T-helper 2 cell treated with Interferon-gamma antibody and Interleukin-4, amounts not matched to agents 100 ng/mL and 5 ng/mL, for 36 hours (primary cell): ENCODE results near the gene MMP24OS. TPM values are rescaled to one million over a fixed set of nuclear protein-coding genes. Genes with fewer than 3 reads are reported as not detected.
"Not testable (repeated sequence)": the region's sequence is repeated elsewhere in the genome, so short reads cannot be mapped to it uniquely, and the experiment has no call there.

ENCODE experiments used
- intact Hi-C: fragments of 100-400 bp; cut with micrococcal nuclease; formaldehyde crosslinking; loops from one replicate; pipeline ENCODE4 v1.15.1; 2023
- total RNA-seq: library from RNA; stranded (reverse); gene quantifications from 2 replicates; pipeline ENCODE4 v1.2.3, GENCODE V29; 2022

MMP24OS gene
- total RNA-seq: 25.2 and 29.4 TPM in 2 replicates

- intact Hi-C loops: loop anchor here (2.0 to 5.0 kb wide), 3 partner anchors 131 to 185 kb away; partner anchors contain the start of genes EDEM2, TRPC4AP and UQCC1
Measured at GRCh38 chr20:35277531-35278395, at the start of gene MMP24OS. TSS of gene MMP24OS (minus strand) at chr20:35278122. CDS start at chr20:35277929, 193 bp downstream.

- intact Hi-C loops: no loop called here
Measured at GRCh38 chr20:35327074-35327976, 49.4 kb upstream of the MMP24OS start.

GRCh38 chr20:35326740-35327073, 48.8 kb upstream of the MMP24OS start:
- intact Hi-C loops: no loop called here

DNA sequence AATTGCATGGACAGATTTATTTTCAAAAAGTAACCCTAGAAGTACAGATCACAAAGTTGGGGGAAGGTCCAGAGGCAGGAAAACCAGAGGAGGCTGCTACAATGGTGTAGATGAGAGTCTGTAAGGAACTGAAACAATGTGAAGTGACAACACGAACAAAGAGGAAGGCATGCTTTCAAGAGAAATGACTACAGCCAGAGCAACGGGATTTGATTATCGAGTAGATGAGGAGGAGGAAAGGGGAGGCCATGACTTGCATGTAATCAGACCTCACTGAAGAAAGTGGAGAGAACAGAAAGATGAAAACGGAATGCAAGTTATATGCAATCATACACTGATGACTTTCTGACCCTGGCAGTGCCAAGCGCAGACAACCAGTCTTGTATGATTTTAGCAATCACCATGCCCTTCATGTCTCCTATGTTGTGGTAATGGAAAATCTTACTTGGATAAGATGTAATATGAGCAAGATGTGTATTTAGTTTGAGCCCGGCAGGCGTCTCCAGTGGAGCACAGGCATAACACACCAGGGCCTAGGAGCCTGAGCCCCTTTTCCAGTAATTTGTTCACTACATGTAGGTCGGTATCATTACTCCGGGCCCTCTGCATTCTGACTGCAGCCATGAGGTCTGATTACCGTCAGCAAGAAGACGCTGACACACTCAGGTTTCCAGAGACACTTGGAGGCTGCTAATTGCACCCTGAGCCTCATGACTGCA, 48.3 kb upstream of the MMP24OS start:
- intact Hi-C loops: no loop called here

- intact Hi-C loops: no loop called here
Measured at GRCh38 chr20:35325401-35325800, 47.5 kb upstream of the MMP24OS start.

- intact Hi-C loops: no loop called here
Measured at GRCh38 chr20:35320396-35321126, 42.6 kb upstream of the MMP24OS start.

GRCh38 chr20:35319871-35320197, 41.9 kb upstream of the MMP24OS start:
- intact Hi-C loops: no loop called here

- intact Hi-C loops: no loop called here
Measured at GRCh38 chr20:35319192-35319870, 41.4 kb upstream of the MMP24OS start.

DNA sequence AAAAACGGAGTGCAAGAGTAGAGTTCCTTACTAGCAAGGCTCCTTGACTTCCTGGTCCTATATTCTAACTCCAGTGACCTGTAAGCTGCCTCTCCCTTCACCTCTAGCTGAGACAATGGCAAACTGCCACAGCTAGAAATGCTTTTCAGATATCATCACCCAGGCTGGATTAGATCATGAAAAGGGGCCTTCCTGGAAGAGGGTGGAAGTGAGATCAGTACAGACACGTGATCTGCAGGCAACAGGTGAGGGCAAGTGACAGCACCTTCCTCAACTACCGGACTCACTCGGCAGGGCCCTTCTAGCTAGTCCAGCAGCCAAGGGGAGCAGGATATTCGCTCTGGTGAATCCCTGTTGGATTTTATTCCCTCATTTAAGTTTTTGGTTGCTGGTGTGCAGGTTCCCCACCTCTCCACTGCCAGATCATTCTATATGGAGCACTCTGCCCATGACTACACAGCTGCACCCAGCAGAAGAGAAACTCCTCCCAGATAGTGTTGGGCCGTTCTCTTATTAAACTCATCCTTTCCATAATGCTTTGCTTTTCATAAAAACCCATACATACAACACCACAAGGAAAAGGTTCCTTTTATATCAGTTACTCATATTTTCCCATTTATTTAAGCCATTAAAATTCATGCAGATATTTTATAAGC, 40.7 kb upstream of the MMP24OS start:
- intact Hi-C loops: no loop called here

DNA sequence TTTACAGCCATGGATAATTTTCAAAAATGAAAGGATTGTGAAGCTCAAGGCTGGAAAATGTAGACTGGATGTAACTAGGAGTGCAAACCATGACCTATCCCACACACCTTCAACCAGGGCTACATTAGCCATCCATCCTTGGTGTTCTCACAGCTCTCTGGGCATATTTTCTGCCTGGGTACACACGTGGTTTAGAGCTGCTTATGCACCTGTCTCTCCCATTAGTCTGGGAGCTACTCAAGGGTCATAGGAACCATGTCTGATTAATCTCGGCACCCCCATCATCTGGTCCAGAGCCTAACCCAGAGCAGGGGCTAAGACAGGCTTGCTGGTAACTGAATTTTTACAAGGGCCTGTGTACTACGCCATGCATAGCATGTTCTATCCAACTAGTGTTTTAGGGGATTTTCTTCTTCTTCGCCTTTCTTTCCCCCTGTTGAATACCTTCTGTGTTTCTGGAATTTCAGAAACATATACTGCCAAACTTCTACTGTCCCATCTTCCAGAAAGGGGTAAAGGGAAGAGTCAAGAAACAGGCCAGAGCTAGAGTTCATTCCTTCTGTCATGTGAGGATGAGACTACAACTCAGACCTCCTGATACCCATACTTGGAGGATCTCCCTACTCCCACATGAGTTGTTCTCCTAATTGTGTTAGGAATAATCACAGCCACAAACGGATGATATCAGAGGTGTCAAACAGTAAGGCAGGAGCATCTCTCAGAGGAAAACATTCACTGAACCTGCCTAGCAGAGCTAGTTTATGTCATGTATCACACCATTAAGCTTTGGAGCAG, 39.7 kb upstream of the MMP24OS start:
- intact Hi-C loops: no loop called here

DNA sequence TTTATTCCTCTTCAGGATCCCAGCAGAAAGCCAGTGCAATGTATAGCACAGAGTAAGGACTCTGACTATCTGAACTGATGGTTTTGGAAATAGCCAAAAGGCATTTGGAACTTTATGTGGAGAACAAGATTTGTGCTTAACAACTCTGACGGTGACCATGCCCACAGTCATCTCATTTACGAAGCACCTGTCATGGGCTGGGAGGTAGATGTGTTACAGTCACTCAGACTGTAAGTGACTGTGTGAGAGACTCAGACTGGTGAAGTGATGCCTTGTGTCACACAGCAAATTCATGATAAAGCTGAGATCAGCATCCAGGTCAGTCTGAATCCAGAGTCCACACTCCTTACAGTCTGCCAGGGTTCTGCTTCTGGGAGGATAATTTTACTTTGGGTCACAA, 38.2 kb upstream of the MMP24OS start:
- intact Hi-C loops: no loop called here

DNA sequence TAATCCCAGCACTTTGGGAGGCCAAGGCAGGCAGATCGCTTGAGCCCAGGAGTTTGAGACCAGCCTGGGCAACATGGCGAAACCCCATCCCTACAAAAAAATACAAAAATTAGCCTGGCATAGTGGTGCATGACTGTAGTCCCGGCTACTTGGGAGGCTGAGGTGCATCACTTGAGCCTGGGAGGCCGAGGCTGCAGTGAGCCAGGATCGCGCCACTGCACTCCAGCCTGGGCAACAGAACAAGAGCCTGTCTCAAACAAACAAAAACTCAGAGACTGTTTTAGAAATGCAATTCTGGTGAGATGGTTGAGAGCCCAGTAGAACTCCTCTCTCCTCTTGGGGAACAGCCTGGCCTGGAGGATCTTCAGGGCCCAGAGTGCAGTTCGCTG, 37.7 kb upstream of the MMP24OS start:
- intact Hi-C loops: not testable (repeated sequence)

DNA sequence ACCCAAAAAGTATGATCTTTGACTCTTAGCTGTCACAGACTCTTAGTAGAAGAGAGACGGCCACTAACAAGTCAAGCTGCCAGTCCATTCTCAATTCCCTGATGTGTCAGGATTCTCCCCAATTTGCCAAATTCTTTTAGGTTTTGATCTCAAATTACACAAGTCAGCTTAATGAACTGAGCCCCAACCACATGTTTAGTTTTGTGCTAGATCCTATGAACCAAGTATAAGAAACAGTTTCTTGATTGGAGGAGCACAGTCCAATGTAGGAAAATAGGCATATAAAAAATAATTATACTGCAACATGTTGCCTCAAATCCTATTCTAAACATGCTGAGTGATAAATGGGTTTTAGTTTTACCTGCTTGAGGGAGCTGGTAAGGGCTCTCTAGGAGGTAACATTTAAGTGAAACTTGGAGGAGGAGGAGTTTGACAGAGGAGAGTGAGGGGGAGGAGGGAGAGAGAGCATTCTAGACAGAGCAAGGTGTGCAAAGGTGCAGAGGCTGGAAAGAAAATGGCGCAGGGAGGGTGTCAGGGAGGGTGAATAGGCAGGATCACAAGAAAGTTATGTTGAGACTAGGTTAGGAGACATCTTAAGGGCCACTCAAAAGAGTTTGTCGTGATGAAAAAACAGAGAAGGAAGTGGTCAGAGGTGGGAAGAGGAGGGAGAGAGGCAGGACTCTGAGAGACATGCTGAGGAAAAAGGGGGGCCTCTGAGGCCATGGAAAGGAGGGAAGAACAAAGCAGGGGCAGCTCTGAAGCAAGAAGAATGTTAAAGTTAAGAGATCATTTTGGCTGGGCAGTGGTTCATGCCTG, 37.1 kb upstream of the MMP24OS start:
- intact Hi-C loops: no loop called here

DNA sequence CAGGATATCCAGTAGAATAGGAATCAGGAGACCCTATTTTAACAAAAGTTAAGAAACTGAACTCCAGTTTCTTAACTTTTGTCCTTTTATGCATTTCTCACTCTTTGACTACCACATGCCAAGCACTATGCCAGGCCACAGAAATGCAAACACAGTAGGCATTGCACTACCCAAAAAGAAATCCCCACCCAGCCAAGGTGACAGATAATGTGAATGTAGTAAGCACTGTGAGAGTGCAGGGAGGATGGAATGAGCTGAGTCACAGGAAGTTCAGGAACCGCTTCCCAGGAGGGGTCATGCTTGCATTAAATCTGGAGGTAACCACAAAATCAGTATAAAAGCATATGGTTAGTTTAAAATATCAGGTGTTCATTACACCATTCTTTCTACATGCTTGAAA, 34.4 kb upstream of the MMP24OS start:
- intact Hi-C loops: no loop called here

- intact Hi-C loops: no loop called here
Measured at GRCh38 chr20:35311822-35312221, 33.9 kb upstream of the MMP24OS start.

- intact Hi-C loops: no loop called here
Measured at GRCh38 chr20:35311409-35311808, 33.5 kb upstream of the MMP24OS start.

GRCh38 chr20:35307666-35308653, 30.0 kb upstream of the MMP24OS start:
- intact Hi-C loops: loop anchor here (10.0 kb wide), 1 partner anchor 307 kb away; the partner anchor contains the start of gene SPAG4
